ENCODE data around the gene OR2F2. TPM values are rescaled to one million over a fixed set of nuclear protein-coding genes. Genes with fewer than 3 reads are reported as not detected.

OR2F2 gene
- total RNA-seq, 1 donor from 2014 or later: not detected

- no peak for TF ChIP-seq EZH2 (IDR thresholded peaks at IDR 0.05; ENCODE audit: insufficient read depth, low read length)
- TF ChIP-seq CTCF (IDR thresholded peaks at IDR 0.05; ENCODE audit: insufficient read depth, low read depth, low read length): no peak
- Mint-ChIP-seq H3K4me3 (ENCODE audit: unreplicated experiment) (peak within 1 kb of the TSS; percentile 88), H3K27ac (ENCODE audit: unreplicated experiment) (peak within 1 kb of the TSS; percentile 92), H3K36me3 (ENCODE audit: low read depth, unreplicated experiment) (no peaks in the 10 kb centered on the region), H3K4me1 (ENCODE audit: low read depth, unreplicated experiment) (peaks cover 15% of the 10 kb centered on the region), H3K27me3 (ENCODE audit: low read depth, unreplicated experiment) (peaks cover 7% of the 10 kb centered on the region), H3K9me3 (ENCODE audit: unreplicated experiment) (no peaks in the 10 kb centered on the region)
- peak within 1 kb of the TSS; percentile 93 for H3K27ac ChIP-seq (ENCODE audit: low read depth, low read length)
- peaks cover 18% of the 10 kb centered on the region for H3K4me1 ChIP-seq (ENCODE audit: insufficient read depth, low read length)
- peaks cover 43% of the 10 kb centered on the region for H3K79me2 ChIP-seq (ENCODE audit: insufficient read depth, low read length)
- H3K9me3 ChIP-seq (ENCODE audit: insufficient read depth, low read depth, low read length): no peaks in the 10 kb centered on the region
- FAIRE-seq (no peak), DNase-seq (ENCODE audit: low read depth) (peak; percentile 87)
- peak within 1 kb of the TSS; percentile 91 for H3K9ac ChIP-seq (ENCODE audit: low read length)
- no peaks in the 10 kb centered on the region for H3K27me3 ChIP-seq (ENCODE audit: insufficient read depth, low read length)
- peaks cover 12% of the 10 kb centered on the region for H4K20me1 ChIP-seq (ENCODE audit: insufficient read depth, low read length)
- peak within 1 kb of the TSS; percentile 98 for H2AFZ ChIP-seq (ENCODE audit: low read depth, low read length)
- peak within 1 kb of the TSS; percentile 87 for H3K4me3 ChIP-seq (ENCODE audit: insufficient read depth, low read depth, low read length)
- H3K36me3 ChIP-seq (ENCODE audit: insufficient read depth, low read length): no peaks in the 10 kb centered on the region
- peak within 1 kb of the TSS; percentile 86 for H3K4me2 ChIP-seq (ENCODE audit: low read length)
Observed at GRCh38 chr7:143901668-143902331, 33.2 kb upstream of the OR2F2 start, which contains the start of gene TCAF1. TCAF1 (minus strand) TSS chr7:143902176; CDS start chr7:143876608, 25,568 bp downstream.

GRCh38 chr7:143902332-143902899 is 32.6 kb upstream of the OR2F2 start:
- DNase-seq (ENCODE audit: low read depth) (no peak), FAIRE-seq (no peak)
- no peaks in the 10 kb centered on the region for H3K9me3 ChIP-seq (ENCODE audit: insufficient read depth, low read depth, low read length)
- H3K9ac ChIP-seq (ENCODE audit: low read length): no peak overlapping the region
- H3K9me3 Mint-ChIP-seq (ENCODE audit: unreplicated experiment): no peaks in the 10 kb centered on the region
- TF ChIP-seq EZH2 (IDR thresholded peaks at IDR 0.05; ENCODE audit: insufficient read depth, low read length) (no peak), CTCF (IDR thresholded peaks at IDR 0.05; ENCODE audit: insufficient read depth, low read depth, low read length) (no peak)
- no peaks in the 10 kb centered on the region for H3K27me3 ChIP-seq (ENCODE audit: insufficient read depth, low read length)
- no peak overlapping the region for H3K27ac ChIP-seq (ENCODE audit: low read depth, low read length)
- H2AFZ ChIP-seq (ENCODE audit: low read depth, low read length): no peak overlapping the region
- H3K36me3 Mint-ChIP-seq (ENCODE audit: low read depth, unreplicated experiment): peaks cover 1% of the 10 kb centered on the region
- H3K79me2 ChIP-seq (ENCODE audit: insufficient read depth, low read length): peaks cover 38% of the 10 kb centered on the region
- H3K27me3 Mint-ChIP-seq (ENCODE audit: low read depth, unreplicated experiment): peaks cover 7% of the 10 kb centered on the region
- peak overlapping the region; percentile 87 for H3K4me3 ChIP-seq (ENCODE audit: insufficient read depth, low read depth, low read length)
- H4K20me1 ChIP-seq (ENCODE audit: insufficient read depth, low read length): peaks cover 12% of the 10 kb centered on the region
- H3K4me3 Mint-ChIP-seq (ENCODE audit: unreplicated experiment): peak overlapping the region; percentile 88
- peaks cover 18% of the 10 kb centered on the region for H3K4me1 ChIP-seq (ENCODE audit: insufficient read depth, low read length)
- H3K27ac Mint-ChIP-seq (ENCODE audit: unreplicated experiment): no peak overlapping the region
- peaks cover 15% of the 10 kb centered on the region for H3K4me1 Mint-ChIP-seq (ENCODE audit: low read depth, unreplicated experiment)
- no peaks in the 10 kb centered on the region for H3K36me3 ChIP-seq (ENCODE audit: insufficient read depth, low read length)
- peak overlapping the region; percentile 86 for H3K4me2 ChIP-seq (ENCODE audit: low read length)

- TF ChIP-seq EZH2 (IDR thresholded peaks at IDR 0.05; ENCODE audit: insufficient read depth, low read length) (no peak), CTCF (IDR thresholded peaks at IDR 0.05; ENCODE audit: insufficient read depth, low read depth, low read length) (no peak)
- no peak overlapping the region for H2AFZ ChIP-seq (ENCODE audit: low read depth, low read length)
- H3K27ac ChIP-seq (ENCODE audit: low read depth, low read length): no peak overlapping the region
Observed at GRCh38 chr7:143905509-143905908, 29.5 kb upstream of the OR2F2 start.

More at GRCh38 chr7:143905509-143905908, 29.5 kb upstream of the OR2F2 start:
- Histone ChIP-seq H3K4me3 (ENCODE audit: insufficient read depth, low read depth, low read length) (no peak overlapping the region), H3K4me2 (ENCODE audit: low read length) (no peak overlapping the region), H3K9ac (ENCODE audit: low read length) (no peak overlapping the region), H3K36me3 (ENCODE audit: insufficient read depth, low read length) (no peaks in the 10 kb centered on the region), H3K27me3 (ENCODE audit: insufficient read depth, low read length) (no peaks in the 10 kb centered on the region), H3K4me1 (ENCODE audit: insufficient read depth, low read length) (peaks cover 7% of the 10 kb centered on the region), H3K9me3 (ENCODE audit: insufficient read depth, low read depth, low read length) (no peaks in the 10 kb centered on the region), H4K20me1 (ENCODE audit: insufficient read depth, low read length) (peaks cover under 1% of the 10 kb centered on the region), H3K79me2 (ENCODE audit: insufficient read depth, low read length) (peaks cover 7% of the 10 kb centered on the region)
- FAIRE-seq (no peak), DNase-seq (ENCODE audit: low read depth) (no peak)
- peaks cover 7% of the 10 kb centered on the region for H3K27me3 Mint-ChIP-seq (ENCODE audit: low read depth, unreplicated experiment)
- no peaks in the 10 kb centered on the region for H3K9me3 Mint-ChIP-seq (ENCODE audit: unreplicated experiment)
- peaks cover 1% of the 10 kb centered on the region for H3K36me3 Mint-ChIP-seq (ENCODE audit: low read depth, unreplicated experiment)
- H3K4me3 Mint-ChIP-seq (ENCODE audit: unreplicated experiment): no peak overlapping the region
- no peak overlapping the region for H3K27ac Mint-ChIP-seq (ENCODE audit: unreplicated experiment)
- H3K4me1 Mint-ChIP-seq (ENCODE audit: low read depth, unreplicated experiment): peaks cover 6% of the 10 kb centered on the region
